GM13977 (cell line): ENCODE measurements around the gene AHDC1.

Experiments
- DNase-seq: peaks from one replicate; pipeline ENCODE4 v3.0.0; 2012; ENCODE audit warnings: low spot score
- in situ Hi-C: fragments of 300-500 bp; cut with MboI; formaldehyde crosslinking; loops from one replicate; pipeline ENCODE4 v1.12.0; 2022; ENCODE audit warnings: low sequenced_read_pairs, low pct_unique_long_range_greater_than_20kb, mixed read lengths, inconsistent platforms; ENCODE audit not compliant: unreplicated experiment
- TF ChIP-seq, protein P1 (sequence below): IDR thresholded peaks from 2 replicates; pipeline ENCODE4 v1.5.1; 2012; ENCODE audit warnings: mild to moderate bottlenecking, control low read depth; ENCODE audit not compliant: insufficient read depth; ENCODE audit errors: extremely low read depth, missing control alignments

Gene AHDC1

GRCh38 chr1:27487966-27488884 lies 115.7 kb downstream of the AHDC1 start:
- DNase-seq, result peak; percentile 24
- TF ChIP-seq, protein P1, sequence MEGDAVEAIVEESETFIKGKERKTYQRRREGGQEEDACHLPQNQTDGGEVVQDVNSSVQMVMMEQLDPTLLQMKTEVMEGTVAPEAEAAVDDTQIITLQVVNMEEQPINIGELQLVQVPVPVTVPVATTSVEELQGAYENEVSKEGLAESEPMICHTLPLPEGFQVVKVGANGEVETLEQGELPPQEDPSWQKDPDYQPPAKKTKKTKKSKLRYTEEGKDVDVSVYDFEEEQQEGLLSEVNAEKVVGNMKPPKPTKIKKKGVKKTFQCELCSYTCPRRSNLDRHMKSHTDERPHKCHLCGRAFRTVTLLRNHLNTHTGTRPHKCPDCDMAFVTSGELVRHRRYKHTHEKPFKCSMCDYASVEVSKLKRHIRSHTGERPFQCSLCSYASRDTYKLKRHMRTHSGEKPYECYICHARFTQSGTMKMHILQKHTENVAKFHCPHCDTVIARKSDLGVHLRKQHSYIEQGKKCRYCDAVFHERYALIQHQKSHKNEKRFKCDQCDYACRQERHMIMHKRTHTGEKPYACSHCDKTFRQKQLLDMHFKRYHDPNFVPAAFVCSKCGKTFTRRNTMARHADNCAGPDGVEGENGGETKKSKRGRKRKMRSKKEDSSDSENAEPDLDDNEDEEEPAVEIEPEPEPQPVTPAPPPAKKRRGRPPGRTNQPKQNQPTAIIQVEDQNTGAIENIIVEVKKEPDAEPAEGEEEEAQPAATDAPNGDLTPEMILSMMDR, result no peak
- in situ Hi-C loops, result no loop called here

GRCh38 chr1:27485363-27485762 lies 118.6 kb downstream of the AHDC1 start:
- TF ChIP-seq, protein P1, result no peak
- in situ Hi-C loops, result no loop called here
- DNase-seq, result no peak
